GM19372 (cell line): ENCODE measurements around the gene LAMA4.
A peak's percentile ranks its signal among the peaks of the same experiment; 100 is the strongest.
"Not testable (repeated sequence)": the region's sequence is repeated elsewhere in the genome, so short reads cannot be mapped to it uniquely, and the experiment has no call there.

Experiments
- ATAC-seq: cut with Tn5 transposase; IDR thresholded peaks from one replicate; pipeline ENCODE4 v1.9.1; 2021; ENCODE audit warnings: mild to moderate bottlenecking, low read depth, moderate library complexity; ENCODE audit not compliant: unreplicated experiment

LAMA4 gene

DNA sequence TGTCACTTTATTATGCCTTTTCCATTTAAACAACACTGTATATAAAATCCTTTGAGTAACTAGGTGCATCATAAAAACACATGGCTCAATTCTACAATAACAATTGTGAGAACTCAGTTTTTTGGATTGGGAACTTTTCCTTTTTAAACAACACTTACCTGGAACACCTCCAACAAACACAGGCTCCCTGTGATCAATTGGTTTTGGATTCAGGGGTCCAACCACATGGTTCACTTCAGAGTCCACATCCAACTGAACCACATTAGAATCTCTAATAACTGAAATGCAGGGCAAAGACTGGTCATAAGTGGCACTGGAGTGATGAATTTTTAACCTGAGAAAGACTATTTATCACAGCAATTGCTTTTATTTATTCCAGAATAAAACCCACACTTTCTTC lies 140.4 kb downstream of the LAMA4 start:
- ATAC-seq: no peak

DNA sequence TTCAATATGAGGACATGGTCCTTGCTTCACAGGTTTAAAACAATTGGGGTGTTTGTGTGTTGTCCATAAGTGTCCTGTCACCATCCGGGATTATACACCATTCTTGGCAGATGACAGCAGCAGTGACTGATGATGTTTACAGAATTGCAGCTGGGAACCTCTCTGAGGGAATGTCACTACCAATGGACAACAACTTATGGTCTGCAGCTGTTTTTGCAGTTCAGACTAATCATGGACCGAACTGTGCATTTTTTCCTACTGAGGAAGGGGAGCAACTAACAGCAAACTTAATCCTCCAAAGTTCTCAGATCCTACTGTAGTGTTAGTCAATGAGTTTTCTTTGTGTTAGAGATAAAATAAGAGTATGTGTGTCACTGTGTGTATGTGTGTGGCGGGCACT lies 140.9 kb downstream of the LAMA4 start:
- no peak for ATAC-seq

DNA sequence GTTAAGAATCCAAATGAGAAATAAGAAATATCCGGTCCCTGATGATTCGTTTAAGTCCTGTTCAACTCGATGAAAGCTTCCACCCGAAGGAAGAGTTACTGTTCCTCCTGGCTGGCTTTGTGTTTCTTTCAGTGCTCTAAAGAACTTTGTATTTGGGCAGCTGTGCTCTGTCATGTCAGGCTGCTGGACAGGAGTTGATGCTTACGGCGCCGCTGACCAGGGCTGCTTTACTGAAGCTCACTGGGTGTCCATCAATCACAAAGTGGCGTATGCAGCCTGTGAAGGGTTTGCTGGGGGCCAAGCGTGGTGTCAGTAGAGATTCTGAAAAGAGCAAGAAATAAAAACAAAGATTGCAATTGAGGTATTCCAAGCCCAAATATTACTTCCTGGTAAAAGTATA lies 145.1 kb downstream of the LAMA4 start:
- ATAC-seq: no peak

DNA sequence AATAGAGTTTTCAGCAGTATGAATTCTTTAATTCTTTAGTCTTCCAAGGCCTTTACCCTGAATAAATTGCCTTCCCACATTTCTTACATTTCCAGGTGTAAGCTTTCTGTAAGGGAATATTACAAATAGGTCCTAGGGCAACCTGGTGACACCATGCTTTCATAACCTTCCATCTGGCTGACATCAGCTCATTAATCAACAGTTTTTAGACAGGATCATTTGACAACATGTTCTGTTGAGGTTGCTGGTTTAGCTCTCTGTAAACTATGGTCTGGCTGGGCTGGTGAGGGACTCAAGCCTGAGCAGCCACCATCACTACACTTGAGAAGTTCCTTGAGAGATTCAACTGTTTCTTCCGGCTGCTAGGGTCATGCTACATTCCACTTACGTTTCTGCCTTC lies 147.8 kb downstream of the LAMA4 start:
- ATAC-seq: no peak

DNA sequence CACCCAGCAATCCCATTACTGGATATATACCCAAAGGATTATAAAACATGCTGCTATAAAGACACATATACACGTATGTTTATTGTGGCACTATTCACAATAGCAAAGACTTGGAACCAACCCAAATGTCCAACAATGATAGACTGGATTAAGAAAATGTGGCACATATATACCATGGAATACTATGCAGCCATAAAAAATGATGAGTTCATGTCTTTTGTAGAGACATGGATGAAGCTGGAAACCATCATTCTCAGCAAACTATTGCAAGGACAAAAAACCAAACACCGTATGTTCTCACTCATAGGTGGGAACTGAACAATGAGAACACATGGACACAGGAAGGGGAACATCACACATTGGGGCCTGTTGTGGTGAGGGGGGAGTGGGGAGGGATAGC lies 148.3 kb downstream of the LAMA4 start:
- not testable (repeated sequence) for ATAC-seq

DNA sequence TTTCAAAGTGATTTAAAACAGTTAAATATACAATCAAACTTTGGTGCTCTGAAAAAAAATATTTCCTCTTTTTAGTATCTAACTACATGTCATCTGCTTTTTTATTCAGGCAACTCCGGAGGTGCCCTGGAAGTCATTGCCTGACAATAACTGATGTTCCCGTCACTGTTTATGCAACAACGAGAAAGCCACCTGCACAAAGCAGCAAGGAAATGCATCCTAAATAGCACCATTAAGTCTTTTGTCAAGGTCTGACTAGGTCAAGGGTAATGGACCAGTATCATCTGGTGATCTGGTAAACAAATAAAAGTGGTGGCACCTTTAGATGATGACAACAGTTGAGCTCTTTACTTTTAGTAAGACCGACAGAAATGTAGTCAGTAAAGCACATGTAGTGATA lies 153.8 kb downstream of the LAMA4 start:
- no peak for ATAC-seq

DNA sequence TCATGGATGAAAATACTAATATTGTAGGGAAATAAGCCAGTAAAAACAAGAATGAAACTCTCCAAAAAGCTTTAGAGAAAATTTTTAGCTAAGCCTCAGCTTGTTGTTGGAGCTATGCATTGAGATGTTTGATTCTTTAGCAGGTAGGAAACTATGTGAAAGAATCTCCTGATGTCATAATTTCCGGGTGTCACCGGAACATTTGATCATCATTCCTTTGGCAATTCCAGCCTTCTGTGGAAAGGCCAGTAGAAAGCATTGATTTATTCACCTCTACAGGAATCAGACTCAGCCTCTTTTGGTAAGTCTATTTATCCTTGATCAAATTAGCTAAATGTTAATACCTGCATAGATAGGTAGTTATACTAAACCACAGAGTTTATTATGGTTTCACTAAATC lies 157.5 kb downstream of the LAMA4 start:
- no peak for ATAC-seq

DNA sequence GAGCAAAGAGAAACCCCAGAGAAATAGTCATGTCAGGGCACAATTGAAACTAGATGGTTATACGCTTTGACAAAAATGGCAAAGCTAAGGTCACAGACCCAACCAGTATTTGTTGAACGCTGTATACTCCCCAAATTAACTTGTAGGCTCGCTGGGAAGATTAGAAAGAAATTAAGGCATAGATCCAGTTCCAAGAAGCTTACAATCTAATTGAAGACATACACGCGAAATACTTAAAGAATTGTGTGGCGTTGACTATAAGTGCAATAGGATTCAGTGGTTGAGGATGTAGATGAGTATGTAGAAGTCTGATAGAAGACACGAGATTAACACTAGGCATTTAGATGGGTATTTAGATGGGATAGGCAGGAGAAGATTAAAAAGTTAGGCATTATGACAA lies 166.5 kb downstream of the LAMA4 start:
- no peak for ATAC-seq

DNA sequence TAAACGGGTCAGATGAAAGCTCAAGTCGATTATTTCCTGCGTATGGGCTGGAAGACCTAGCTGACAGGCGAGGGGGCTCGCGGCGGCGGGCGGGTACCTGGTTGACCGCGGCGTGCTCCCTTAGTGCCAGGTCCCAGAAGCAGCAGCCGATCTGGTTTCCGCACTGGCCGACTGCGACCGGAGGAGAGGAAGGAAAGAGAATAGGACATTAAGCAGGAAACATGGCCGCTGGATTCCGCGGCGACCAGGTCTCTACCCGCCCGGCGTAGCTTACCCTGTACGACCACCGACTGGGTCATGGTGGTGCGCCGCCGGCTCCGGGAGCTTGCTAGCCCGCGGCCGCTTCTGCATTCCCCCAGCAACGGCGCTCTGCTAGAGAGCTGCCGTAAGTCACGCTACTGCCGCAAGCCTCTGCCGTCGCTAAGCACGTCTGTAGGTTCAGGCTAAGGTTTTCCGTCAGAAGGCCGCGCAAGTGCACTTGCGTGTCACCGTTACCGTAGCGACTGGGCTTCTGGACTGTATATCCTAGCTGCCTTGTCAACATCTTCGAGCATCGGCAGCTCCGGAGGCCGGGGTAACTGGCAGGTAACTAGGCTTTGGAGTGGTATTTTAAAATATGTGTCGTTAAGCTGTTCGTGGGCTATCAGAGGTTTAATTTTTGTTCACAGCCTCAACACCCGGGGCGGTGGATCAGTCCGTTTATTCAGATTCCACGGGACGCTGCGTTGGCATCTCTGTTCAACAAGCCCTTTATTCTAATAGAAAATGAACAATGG lies 167.0 kb downstream of the LAMA4 start, which contains the start of the genes FAM229B and TUBE1:
Gene FAM229B, plus strand, starts transcription at position 456 of the 776 bp plus-strand sequence. CDS start 11,693 bp downstream, outside the sequence.
Gene TUBE1, minus strand, starts transcription at position 347 of the 776 bp plus-strand sequence. Its CDS starts 48 bp downstream, at position 299.
- ATAC-seq: peak; percentile 96

DNA sequence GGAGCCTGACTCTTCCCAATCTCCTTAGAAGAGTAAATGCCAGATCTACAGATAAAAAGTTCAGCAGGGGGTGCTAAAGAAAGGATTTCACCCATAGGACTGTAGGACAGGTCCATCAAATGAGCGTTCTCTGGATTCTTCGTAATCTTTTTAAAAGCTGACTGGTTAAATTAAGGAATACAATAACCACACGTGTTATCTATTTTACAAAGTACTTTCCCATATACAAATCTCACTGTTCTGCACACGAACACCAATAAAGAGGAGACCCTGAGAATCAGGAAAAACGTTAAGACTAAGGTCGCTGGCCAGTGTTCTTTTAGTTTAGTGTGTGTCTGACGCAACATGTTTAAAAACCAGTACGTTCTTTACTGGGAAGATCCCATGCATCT lies 167.6 kb downstream of the LAMA4 start:
- ATAC-seq: peak; percentile 25

DNA sequence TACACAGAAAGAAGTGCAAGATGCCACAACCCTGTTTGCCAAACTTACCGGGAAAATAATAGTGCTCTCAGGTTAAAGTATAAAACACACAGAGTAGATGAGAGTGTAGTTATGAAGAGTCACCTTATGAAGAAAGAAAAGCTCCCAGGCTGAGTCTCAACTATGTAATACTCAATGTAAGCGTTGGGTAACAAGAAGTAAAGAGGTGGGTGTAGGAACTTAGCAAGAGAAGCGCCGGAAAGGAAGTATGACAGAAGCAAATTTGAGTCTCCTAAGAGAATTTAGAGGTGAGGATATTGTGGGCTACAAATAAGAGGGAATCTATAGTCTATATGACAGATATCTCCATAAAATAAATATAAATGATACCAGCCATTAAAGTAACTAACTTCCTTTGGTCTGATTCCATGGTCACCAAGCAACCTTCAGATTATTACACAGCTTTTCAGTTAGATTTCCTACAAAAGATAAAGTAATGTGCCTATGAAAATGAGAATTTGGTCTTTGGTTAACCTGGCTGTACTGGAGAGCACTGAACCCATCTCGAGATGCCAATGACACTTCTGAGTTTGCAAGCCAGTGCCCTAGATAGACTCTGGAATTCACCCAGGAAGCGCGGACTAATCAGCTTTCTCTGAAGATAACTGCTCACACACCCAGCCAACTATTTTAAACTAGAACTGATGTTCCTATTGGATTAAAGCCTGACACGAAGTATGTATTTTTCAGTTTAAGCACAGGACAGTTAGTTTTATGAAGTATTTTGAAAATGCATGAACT lies 168.9 kb downstream of the LAMA4 start:
- ATAC-seq: no peak

DNA sequence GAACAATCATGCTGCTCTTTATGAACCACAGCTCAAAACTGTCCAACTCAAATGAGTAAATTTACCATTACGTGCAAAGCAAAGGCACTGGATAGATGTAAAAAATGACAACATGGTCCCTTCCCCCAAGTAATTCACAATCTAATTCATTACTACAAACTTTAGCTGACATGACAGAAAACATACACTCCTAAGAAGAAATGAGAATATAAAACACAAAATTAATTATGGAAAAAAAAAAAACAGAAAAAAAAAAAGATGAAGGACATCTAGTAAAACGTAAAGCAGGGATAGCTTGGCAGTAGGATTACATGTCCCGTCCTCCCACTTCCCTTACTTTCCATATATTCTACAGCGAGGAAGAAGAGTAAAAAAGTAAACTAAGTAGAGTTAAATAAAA lies 172.8 kb downstream of the LAMA4 start:
- no peak for ATAC-seq

DNA sequence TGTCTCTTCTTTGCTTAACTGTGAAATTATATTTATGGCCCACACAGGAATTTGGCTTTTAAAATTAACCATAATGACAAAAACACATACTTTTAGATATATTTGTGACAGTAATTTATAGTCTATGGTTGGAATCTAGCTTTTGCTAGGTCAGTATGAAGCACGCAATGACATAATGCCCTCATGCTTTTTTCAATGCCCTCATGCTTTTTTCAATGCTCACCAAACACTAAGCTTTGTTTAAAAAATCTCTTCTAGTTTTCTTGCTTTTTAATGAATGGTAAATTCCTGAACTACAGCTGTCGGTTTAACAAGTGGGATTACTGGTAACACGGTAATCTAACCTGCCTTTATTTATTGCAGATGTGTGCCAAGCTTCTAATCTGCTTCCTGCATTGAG lies 187.8 kb downstream of the LAMA4 start:
- no peak for ATAC-seq

DNA sequence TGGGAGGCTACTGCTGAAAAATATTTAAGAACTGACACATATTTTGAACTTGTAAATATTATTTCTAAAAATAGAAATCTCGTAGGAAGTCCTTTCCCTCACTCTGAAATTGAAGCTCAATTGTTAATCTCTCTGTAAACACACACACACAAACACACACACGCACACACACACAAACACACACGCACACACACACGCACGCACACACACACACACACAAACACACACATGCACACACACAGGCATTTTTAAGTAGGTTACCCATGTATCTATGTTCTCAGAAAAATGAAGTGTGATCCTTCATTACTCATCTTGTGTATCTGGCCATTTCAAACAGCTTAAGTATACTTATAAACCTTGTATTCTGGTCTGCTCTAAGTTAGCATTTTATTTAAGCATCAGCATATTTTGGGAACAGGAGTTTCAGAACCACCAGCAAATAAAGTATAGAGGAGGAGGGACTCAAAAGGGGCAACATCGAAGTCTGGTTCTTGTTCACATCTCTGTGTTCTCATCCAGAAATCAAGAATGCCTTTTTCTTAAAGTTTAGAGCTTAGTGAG lies 188.9 kb downstream of the LAMA4 start:
- ATAC-seq: no peak

DNA sequence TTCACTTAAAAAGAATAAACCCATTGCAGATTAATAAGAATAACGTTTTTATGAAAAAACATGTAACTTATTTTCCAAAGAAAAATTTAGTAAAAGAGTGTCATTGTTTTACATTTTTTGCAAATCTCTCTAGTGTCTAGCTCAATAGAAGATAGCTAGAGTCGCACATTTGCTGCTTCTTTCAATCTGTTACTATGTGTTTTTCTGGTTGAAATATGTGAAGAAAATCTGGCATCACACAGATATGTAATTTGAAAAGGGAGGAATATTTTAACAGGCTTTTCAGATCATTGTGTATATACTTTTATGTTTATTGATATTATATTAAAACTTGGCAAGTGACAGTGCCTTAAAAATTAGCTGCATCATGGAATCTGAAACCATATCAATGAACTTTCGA lies 191.4 kb downstream of the LAMA4 start:
- ATAC-seq: no peak

DNA sequence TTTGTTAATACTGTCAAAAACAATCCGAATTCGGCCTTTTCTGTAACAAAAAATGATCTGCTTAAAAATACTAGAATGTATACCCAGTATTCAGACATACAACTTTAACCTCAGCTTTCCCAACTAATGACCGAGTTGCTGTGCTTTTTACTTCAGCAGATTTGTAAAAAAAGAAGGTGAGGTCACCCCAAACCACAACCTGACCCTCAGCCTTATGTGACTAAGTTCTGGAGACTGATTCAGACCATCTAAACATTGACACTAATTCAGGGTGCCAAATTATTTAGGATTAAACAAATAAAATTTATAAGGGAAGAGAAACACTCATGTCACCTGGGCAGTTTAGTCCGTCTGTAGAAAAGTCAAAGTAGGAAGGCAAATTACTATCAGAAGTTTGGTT lies 192.8 kb downstream of the LAMA4 start:
- no peak for ATAC-seq
